NCI-H2196 treated with DMSO at 0.1 percent for 48 hours (cell line): ENCODE results near the gene WIPF1.
A peak's percentile ranks its signal among the peaks of the same experiment; 100 is the strongest.

Experiments
- DNase-seq: peaks from one replicate; lab custom pipeline; 2025; ENCODE audit not compliant: unreplicated experiment; lab: John Stamatoyannopoulos, UW

The WIPF1 gene

GRCh38 chr2:174623106-174623637 is 25.6 kb upstream of the WIPF1 start:
- DNase-seq: no peak

GRCh38 chr2:174621323-174621722 is 23.7 kb upstream of the WIPF1 start:
- no peak for DNase-seq

GRCh38 chr2:174618179-174618578 is 20.6 kb upstream of the WIPF1 start:
- no peak for DNase-seq

GRCh38 chr2:174617718-174618117 is 20.1 kb upstream of the WIPF1 start:
- DNase-seq: no peak

GRCh38 chr2:174617120-174617519 is 19.5 kb upstream of the WIPF1 start:
- no peak for DNase-seq

GRCh38 chr2:174615871-174616436 is 18.4 kb upstream of the WIPF1 start:
- DNase-seq: peak; percentile 31

GRCh38 chr2:174614261-174614660 is 16.7 kb upstream of the WIPF1 start:
- no peak for DNase-seq

DNA sequence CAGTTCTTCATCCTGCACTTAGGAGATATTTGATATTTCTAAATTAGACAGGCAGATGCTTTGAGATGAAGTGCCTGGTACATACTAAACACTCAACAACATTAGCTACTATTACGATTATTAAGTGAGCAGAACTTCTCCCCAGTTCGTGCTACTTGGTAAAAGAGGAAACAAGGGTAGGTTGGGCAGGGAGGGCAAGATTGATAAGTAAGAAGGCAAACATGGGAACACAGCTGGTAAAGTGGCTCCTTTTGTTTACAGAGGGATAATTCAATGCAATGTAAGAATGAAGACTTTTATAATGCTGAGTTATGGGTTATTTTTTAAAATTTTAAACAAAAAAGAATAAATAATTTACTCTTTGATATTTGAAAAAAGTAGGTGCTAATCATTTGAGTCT is 15.9 kb upstream of the WIPF1 start:
- no peak for DNase-seq

DNA sequence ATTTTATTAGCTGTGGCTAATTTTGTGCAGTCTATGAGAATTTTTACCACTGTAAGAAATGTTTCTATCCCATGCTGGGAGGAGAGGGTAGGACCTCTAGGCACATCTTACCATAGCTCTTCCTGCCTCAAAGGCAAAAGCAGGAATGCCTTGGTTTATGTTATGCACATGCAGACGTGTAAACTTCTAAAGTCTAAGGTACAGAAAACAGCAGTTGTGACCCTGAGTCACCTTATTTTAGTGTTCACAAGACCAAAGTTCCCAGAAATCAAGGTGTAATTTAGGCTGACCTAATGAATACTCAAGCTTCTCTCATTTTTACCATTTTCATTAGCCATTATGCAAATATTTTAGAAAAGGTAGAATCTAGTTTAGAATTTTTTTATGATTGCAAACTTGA is 15.4 kb upstream of the WIPF1 start:
- no peak for DNase-seq

GRCh38 chr2:174611854-174612253 is 14.2 kb upstream of the WIPF1 start:
- DNase-seq: no peak

GRCh38 chr2:174611006-174611405 is 13.4 kb upstream of the WIPF1 start:
- DNase-seq: no peak

- DNase-seq: no peak
Observed at GRCh38 chr2:174610243-174610995, 12.8 kb upstream of the WIPF1 start.

DNA sequence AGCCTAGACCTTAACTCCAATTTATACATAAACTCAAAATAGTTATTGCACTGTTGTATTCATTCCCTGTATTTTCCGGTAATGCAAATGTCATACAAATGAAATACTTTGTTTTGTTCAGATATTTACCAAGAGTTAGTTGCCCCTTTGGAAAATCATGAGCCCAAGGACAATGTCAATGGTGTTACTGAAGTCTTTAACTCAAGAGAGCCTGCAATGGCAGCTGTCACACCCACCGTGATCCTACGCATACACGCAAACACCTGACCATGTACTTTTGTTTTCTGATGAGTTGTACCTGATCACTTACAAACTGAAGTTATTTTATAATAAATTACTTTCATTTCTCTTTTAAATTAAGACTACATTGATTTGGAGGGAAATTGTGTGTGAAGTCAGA is 11.7 kb upstream of the WIPF1 start:
- DNase-seq: no peak

DNA sequence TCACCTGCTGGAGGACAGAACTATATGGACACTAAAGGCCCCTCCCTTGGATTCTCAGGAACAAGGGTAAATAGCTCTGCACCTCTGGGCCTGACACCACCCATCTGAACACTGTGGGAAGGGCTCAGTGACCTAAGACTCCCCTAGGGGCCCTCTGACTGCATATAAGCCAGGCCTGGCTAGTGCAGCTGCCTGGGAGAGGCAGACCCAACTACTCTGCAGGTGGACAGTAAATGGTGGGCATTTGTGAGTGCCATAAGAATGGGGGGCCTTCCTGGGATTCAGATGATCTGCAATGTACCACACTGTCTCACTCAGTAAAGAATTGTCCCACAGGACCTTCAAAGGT is 11.2 kb upstream of the WIPF1 start:
- no peak for DNase-seq

GRCh38 chr2:174607989-174608865 is 10.6 kb upstream of the WIPF1 start:
- DNase-seq: no peak

DNA sequence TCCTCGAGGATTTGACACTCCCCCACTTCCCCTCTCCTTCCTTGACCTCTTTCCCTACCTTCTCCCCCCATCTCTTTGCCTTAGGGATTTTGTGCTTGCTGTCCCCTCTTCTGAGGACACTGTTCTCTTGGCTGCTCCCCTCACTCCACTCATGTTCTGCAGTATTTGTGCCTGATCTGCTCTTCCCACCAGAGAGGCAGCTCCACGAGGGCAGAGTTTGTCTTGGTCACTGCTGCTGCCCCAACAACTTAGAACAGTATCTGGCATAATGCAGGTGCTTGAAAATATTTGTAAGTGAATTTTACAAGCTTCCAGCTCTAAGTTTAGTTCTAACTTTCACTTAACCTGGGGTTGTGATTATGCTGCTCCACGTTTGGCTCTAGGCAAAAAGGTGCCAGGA is 10.0 kb upstream of the WIPF1 start:
- DNase-seq: no peak

DNA sequence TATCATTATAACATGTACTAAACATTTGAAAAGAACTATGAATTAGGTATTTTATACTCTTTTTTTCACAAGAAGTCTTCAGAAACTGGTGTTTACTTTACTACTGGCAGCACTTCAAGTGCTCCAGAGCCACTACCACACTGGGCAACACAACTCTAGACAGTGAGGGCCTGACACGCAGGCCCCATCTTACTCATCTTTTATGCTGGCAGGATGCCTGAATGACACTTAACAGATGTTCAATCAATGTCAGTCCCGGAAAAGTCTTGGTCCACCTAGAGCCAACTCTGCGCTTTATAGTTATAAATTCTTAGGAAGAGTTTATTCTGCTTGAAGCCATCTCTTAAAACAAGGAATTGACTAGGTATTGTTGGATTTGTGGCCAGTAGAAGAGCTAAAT is 8.7 kb upstream of the WIPF1 start:
- no peak for DNase-seq

DNA sequence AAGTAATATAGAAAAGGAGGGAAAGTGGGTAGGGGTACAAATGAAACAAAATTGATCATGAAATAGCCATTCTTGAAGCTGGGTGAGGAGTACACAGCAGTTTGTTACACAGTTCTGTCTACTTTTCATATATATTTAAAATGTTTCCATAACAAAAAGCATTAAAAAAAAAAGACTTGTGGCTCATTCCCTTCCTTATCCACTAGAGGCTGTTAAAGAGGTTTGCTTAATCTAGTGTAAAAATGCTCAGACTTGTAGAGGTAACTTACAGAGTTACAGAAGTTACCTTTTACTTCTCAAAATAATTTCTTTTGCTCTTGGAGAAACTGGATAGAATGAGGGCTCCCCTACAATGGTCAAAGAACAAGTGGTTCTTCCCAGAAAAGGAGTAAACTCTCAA is 8.1 kb upstream of the WIPF1 start:
- DNase-seq: no peak

- DNase-seq: no peak
Observed at GRCh38 chr2:174603280-174603679, 5.7 kb upstream of the WIPF1 start.

DNA sequence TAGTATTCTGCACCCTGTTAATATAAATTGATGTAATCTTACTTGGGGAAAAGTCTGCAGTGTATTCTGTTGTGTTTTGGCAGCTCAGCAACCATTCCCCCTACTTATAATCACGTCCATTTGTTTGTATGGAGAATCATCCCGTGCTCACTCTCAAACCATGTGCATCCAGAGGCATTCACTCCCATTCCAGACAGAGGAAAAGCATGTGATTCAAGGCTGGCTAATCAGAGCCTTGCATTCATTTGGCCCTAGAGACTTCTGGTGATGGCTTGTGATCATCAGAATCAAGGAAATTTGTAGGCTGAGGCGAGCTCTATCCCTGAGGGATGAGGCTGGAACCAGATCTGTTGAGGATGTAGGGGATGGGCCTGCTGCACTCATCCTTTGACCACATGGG is 5.1 kb upstream of the WIPF1 start:
- DNase-seq: no peak

DNA sequence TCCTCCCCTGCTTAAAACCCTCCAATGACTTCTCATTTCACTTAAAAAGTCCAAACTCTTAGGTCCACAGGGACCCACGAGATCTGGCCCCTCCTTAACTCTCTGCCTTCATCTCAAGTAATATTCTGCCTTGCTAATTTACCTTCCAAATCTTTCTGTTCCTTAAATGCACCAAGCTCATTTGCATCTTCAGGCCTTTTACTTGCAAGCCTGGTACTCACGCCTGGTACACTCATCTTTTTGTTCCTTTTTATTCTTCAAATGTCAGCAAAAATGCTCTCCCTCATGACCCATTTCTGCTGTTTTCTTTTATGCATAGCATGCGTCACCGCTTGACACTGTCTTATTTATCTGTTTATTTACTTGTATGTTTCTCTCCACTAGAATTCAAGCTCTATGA is 2.7 kb upstream of the WIPF1 start:
- DNase-seq: no peak
